ENCODE results near the gene TSPAN2. TPM values are rescaled to one million over a fixed set of nuclear protein-coding genes. Genes with fewer than 3 reads are reported as not detected.

Gene TSPAN2
- polyA plus RNA-seq, 1 of the 3 experiments (the other 2 are of a cell fraction), result 0.23 TPM

DNA sequence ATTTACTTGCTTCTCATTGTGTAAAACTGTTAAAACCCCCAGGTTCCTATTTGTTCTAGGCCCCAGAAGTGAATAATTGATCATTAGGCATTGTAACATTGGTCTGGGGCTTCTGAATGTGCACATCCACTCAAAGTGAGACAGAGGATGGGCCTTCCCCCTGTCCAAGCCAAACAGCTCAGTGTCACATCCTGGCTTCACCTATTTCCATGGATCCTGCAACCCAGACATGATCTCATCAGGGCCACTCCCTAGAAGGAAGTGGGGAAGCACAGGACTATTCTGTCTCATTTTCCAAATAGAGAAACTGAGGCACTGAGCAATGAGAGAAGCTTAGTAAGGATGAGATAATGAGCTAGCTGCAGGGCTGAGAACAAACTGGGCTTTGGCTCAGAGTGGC, 47.4 kb upstream of the TSPAN2 start:
- Histone ChIP-seq H3K9me2 (no peaks in the 10 kb centered on the region), H3K27me3 (ENCODE audit: insufficient read depth) (no peaks in the 10 kb centered on the region), H3K27ac (ENCODE audit: low read depth in 2 of 2, low read length in 1 of 2) (peak overlapping the region in 1 of 2 experiments; percentile 82; a peak in 2 of 4 replicates), H3K4me2 (no peak overlapping the region), H3K36me3 (replicated peaks in 1 of 2; ENCODE audit: control insufficient read depth in 1 of 2, insufficient read depth in 2 of 2, low read length in 1 of 2) (no peaks in the 10 kb centered on the region), H3F3A (replicated peaks; ENCODE audit: insufficient read depth) (peaks cover 24% of the 10 kb centered on the region), H2AFZ (ENCODE audit: low read depth) (no peak overlapping the region), H3K4me3 (ENCODE audit: low read depth in 2 of 2, low read length in 1 of 2) (no peak overlapping the region), H4K20me1 (ENCODE audit: insufficient read depth) (no peaks in the 10 kb centered on the region), H3K9ac (no peak overlapping the region), H3K9me3 (no peaks in the 10 kb centered on the region), H3K79me2 (ENCODE audit: insufficient read depth) (no peaks in the 10 kb centered on the region), H3K4me1 (ENCODE audit: control insufficient read depth in 1 of 2, insufficient read depth in 2 of 2, low read depth in 1 of 2, low read length in 1 of 2) (peaks cover 8 to 25% of the 10 kb centered on the region in 2 experiments; a peak in 3 of 4 replicates)
- TF ChIP-seq RCOR1 (IDR thresholded peaks at IDR 0.05; ENCODE audit: low read length) (no peak), JUND (IDR thresholded peaks at IDR 0.05) (no peak), MEF2A (IDR thresholded peaks at IDR 0.05; ENCODE audit: borderline replicate concordance, low read depth) (no peak), RXRA (IDR thresholded peaks at IDR 0.05; ENCODE audit: borderline replicate concordance, low read depth) (no peak)
- TF ChIP-seq, protein P1, sequence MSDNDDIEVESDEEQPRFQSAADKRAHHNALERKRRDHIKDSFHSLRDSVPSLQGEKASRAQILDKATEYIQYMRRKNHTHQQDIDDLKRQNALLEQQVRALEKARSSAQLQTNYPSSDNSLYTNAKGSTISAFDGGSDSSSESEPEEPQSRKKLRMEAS (IDR thresholded peaks at IDR 0.05; ENCODE audit: low read depth), result no peak
- POLR2A ChIA-PET, result no interaction called here
- CTCF ChIA-PET, result interaction anchor here (1.0 to 8.7 kb wide), 11 partner anchors 13 to 458 kb away, joined by 3 to 280 read pairs (median 10); no protein-coding TSS in a partner anchor
- DNase-seq, result no peak

DNA sequence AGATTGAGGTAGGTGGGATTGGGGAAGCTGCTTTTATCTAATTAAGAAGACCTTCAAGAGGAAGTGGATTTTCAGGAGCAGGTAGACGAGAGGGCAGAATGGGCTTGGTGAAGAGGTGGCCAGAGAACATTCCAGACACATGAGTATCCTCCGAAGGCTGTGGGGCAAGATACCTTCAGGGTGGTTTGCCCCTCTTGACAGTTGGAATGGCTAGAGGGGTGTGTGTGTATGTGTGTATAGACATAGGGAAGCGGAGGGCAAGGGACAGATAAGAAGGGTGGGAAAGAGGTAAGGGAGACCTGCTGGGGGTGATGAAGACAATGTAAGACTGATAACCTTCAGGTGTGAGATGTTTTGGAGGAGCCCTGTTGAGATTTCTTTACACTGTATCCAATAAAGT, 46.8 kb upstream of the TSPAN2 start:
- no peak overlapping the region for H3K4me3 ChIP-seq (ENCODE audit: low read depth in 2 of 2, low read length in 1 of 2)
- no peaks in the 10 kb centered on the region for H3K9me3 ChIP-seq
- no peak overlapping the region for H3K4me2 ChIP-seq
- ChIA-PET POLR2A (no interaction called here), CTCF (interaction anchor here (1.2 to 8.7 kb wide), 7 partner anchors 23 to 458 kb away, joined by 3 to 280 read pairs (median 25); no protein-coding TSS in a partner anchor)
- H3K36me3 ChIP-seq (replicated peaks in 1 of 2; ENCODE audit: control insufficient read depth in 1 of 2, insufficient read depth in 2 of 2, low read length in 1 of 2), result no peaks in the 10 kb centered on the region
- peak overlapping the region in 1 of 2 experiments; percentile 82; a peak in 2 of 4 replicates for H3K27ac ChIP-seq (ENCODE audit: low read depth in 2 of 2, low read length in 1 of 2)
- TF ChIP-seq, protein P2, sequence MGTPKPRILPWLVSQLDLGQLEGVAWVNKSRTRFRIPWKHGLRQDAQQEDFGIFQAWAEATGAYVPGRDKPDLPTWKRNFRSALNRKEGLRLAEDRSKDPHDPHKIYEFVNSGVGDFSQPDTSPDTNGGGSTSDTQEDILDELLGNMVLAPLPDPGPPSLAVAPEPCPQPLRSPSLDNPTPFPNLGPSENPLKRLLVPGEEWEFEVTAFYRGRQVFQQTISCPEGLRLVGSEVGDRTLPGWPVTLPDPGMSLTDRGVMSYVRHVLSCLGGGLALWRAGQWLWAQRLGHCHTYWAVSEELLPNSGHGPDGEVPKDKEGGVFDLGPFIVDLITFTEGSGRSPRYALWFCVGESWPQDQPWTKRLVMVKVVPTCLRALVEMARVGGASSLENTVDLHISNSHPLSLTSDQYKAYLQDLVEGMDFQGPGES (IDR thresholded peaks at IDR 0.05; ENCODE audit: low read depth, low read length), result no peak
- TF ChIP-seq EP300 (IDR thresholded peaks at IDR 0.05; ENCODE audit: borderline replicate concordance in 1 of 2, low read depth in 1 of 2, low read length in 1 of 2) (no peak), RXRA (IDR thresholded peaks at IDR 0.05; ENCODE audit: borderline replicate concordance, low read depth) (no peak), GATA2 (CRISPR knock-in tag; IDR thresholded peaks at IDR 0.05) (no peak), ELF1 (IDR thresholded peaks at IDR 0.05) (no peak)
- WGBS (ENCODE audit: low lambda C conversion rate), result 95% methylated on average over 3 of the region's 3 CpGs
- H4K20me1 ChIP-seq (ENCODE audit: insufficient read depth), result no peaks in the 10 kb centered on the region
- peaks cover 8 to 25% of the 10 kb centered on the region in 2 experiments; a peak in 3 of 4 replicates for H3K4me1 ChIP-seq (ENCODE audit: control insufficient read depth in 1 of 2, insufficient read depth in 2 of 2, low read depth in 1 of 2, low read length in 1 of 2)
- DNase-seq, result no peak
- H3K27me3 ChIP-seq (ENCODE audit: insufficient read depth), result no peaks in the 10 kb centered on the region
- H3K9ac ChIP-seq, result peak overlapping the region; percentile 45; the same call in 1 of the 2 replicates
- H3K9me2 ChIP-seq, result no peaks in the 10 kb centered on the region
- H3F3A ChIP-seq (replicated peaks; ENCODE audit: insufficient read depth), result peaks cover 24% of the 10 kb centered on the region
- H3K79me2 ChIP-seq (ENCODE audit: insufficient read depth), result no peaks in the 10 kb centered on the region
- no peak overlapping the region for H2AFZ ChIP-seq (ENCODE audit: low read depth)

DNA sequence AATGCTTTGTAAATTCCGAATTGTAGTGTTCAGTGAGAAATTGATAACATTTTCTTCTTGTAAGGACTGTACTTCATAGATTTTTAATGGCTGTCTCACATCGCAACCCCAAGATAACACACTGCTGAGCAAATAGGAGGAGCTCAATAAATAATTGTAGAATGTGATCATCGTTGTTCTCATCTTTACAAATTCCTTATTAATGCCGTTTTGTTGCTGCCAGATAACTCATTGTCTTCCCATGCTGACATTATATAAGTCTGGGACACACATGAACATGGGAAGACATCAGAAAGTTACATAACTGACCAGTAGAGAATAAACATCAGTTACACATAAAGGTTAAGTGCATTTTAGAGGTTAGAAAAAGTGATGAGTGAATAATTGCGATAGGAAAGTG, 46.4 kb upstream of the TSPAN2 start:
- Histone ChIP-seq H3K4me3 (ENCODE audit: low read depth in 2 of 2, low read length in 1 of 2) (no peak overlapping the region), H3K9ac (peak overlapping the region; percentile 45; the same call in 1 of the 2 replicates), H4K20me1 (ENCODE audit: insufficient read depth) (no peaks in the 10 kb centered on the region), H3K27ac (ENCODE audit: low read depth in 2 of 2, low read length in 1 of 2) (peak overlapping the region in 1 of 2 experiments; percentile 82; a peak in 2 of 4 replicates), H3K27me3 (ENCODE audit: insufficient read depth) (no peaks in the 10 kb centered on the region), H3F3A (replicated peaks; ENCODE audit: insufficient read depth) (peaks cover 24% of the 10 kb centered on the region), H2AFZ (ENCODE audit: low read depth) (no peak overlapping the region), H3K79me2 (ENCODE audit: insufficient read depth) (no peaks in the 10 kb centered on the region), H3K4me2 (0 out of 2 replicates have a peak overlapping the region, but pooled peaks have one; percentile 66), H3K36me3 (replicated peaks in 1 of 2; ENCODE audit: control insufficient read depth in 1 of 2, insufficient read depth in 2 of 2, low read length in 1 of 2) (no peaks in the 10 kb centered on the region), H3K9me3 (no peaks in the 10 kb centered on the region), H3K9me2 (no peaks in the 10 kb centered on the region), H3K4me1 (ENCODE audit: control insufficient read depth in 1 of 2, insufficient read depth in 2 of 2, low read depth in 1 of 2, low read length in 1 of 2) (peaks cover 8 to 25% of the 10 kb centered on the region in 2 experiments; a peak in 3 of 4 replicates)
- POLR2A ChIA-PET, result no interaction called here
- CTCF ChIA-PET, result interaction anchor here (1.2 to 8.7 kb wide), 4 partner anchors 334 to 459 kb away, joined by 3 to 280 read pairs (median 124); no protein-coding TSS in a partner anchor
- no peak for DNase-seq
- WGBS (ENCODE audit: low lambda C conversion rate), result 69% methylated on average over 5 of the region's 5 CpGs
- no peak for TF ChIP-seq FOXM1 (IDR thresholded peaks at IDR 0.05; ENCODE audit: low read depth)
- TF ChIP-seq, protein P3, sequence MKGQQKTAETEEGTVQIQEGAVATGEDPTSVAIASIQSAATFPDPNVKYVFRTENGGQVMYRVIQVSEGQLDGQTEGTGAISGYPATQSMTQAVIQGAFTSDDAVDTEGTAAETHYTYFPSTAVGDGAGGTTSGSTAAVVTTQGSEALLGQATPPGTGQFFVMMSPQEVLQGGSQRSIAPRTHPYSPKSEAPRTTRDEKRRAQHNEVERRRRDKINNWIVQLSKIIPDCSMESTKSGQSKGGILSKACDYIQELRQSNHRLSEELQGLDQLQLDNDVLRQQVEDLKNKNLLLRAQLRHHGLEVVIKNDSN (IDR thresholded peaks at IDR 0.05; ENCODE audit: borderline replicate concordance, low read depth), result no peak
- TF ChIP-seq, protein P4, sequence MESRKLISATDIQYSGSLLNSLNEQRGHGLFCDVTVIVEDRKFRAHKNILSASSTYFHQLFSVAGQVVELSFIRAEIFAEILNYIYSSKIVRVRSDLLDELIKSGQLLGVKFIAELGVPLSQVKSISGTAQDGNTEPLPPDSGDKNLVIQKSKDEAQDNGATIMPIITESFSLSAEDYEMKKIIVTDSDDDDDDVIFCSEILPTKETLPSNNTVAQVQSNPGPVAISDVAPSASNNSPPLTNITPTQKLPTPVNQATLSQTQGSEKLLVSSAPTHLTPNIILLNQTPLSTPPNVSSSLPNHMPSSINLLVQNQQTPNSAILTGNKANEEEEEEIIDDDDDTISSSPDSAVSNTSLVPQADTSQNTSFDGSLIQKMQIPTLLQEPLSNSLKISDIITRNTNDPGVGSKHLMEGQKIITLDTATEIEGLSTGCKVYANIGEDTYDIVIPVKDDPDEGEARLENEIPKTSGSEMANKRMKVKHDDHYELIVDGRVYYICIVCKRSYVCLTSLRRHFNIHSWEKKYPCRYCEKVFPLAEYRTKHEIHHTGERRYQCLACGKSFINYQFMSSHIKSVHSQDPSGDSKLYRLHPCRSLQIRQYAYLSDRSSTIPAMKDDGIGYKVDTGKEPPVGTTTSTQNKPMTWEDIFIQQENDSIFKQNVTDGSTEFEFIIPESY (IDR thresholded peaks at IDR 0.05; ENCODE audit: borderline replicate concordance, low read depth), result no peak
- TF ChIP-seq NRF1 (IDR thresholded peaks at IDR 0.05; ENCODE audit: low read depth, low read length), result no peak
- TF ChIP-seq MXI1 (IDR thresholded peaks at IDR 0.05; ENCODE audit: low read depth, low read length), result no peak
- TF ChIP-seq TCF12 (IDR thresholded peaks at IDR 0.05), result no peak
- no peak for TF ChIP-seq SMC3 (IDR thresholded peaks at IDR 0.05; ENCODE audit: low read depth, low read length)
- TF ChIP-seq, protein P5, sequence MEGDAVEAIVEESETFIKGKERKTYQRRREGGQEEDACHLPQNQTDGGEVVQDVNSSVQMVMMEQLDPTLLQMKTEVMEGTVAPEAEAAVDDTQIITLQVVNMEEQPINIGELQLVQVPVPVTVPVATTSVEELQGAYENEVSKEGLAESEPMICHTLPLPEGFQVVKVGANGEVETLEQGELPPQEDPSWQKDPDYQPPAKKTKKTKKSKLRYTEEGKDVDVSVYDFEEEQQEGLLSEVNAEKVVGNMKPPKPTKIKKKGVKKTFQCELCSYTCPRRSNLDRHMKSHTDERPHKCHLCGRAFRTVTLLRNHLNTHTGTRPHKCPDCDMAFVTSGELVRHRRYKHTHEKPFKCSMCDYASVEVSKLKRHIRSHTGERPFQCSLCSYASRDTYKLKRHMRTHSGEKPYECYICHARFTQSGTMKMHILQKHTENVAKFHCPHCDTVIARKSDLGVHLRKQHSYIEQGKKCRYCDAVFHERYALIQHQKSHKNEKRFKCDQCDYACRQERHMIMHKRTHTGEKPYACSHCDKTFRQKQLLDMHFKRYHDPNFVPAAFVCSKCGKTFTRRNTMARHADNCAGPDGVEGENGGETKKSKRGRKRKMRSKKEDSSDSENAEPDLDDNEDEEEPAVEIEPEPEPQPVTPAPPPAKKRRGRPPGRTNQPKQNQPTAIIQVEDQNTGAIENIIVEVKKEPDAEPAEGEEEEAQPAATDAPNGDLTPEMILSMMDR (IDR thresholded peaks at IDR 0.05), result no peak
